ENCODE measurements around the gene TPCN1. TPM values are rescaled to one million over a fixed set of nuclear protein-coding genes. Genes with fewer than 3 reads are reported as not detected.

Gene TPCN1
- total RNA-seq, 3 donors from 2014 or later, result 89.9 to 133 (median 91.3) TPM

DNA sequence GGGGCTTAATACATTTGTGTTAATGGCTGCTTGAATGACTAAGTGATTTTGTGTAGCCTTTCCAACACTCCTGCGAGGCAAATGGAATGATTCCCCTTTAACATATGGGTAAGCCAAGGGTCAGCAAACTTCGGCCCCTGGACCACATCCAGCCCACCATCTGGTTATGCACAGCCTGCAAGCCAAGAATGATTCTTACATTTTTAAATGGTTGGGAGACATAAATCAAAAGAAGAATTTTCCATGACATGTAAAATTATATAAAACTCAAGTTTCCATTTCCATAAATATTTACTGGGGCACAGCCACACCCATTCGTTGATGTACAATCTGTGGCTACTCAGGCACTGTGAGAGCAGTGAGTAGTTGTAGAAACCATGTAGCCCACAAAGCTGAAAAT is 104.7 kb downstream of the TPCN1 start:
- H3K36me3 ChIP-seq (ENCODE audit: low read depth), result no peaks in the 10 kb centered on the region
- H3K4me1 ChIP-seq (ENCODE audit: low read depth), result peaks cover 3% of the 10 kb centered on the region
- ATAC-seq (peak; percentile 21), DNase-seq (peak in 2 of 3 donors; percentile 22 to 41)
- TF ChIP-seq, protein P1, sequence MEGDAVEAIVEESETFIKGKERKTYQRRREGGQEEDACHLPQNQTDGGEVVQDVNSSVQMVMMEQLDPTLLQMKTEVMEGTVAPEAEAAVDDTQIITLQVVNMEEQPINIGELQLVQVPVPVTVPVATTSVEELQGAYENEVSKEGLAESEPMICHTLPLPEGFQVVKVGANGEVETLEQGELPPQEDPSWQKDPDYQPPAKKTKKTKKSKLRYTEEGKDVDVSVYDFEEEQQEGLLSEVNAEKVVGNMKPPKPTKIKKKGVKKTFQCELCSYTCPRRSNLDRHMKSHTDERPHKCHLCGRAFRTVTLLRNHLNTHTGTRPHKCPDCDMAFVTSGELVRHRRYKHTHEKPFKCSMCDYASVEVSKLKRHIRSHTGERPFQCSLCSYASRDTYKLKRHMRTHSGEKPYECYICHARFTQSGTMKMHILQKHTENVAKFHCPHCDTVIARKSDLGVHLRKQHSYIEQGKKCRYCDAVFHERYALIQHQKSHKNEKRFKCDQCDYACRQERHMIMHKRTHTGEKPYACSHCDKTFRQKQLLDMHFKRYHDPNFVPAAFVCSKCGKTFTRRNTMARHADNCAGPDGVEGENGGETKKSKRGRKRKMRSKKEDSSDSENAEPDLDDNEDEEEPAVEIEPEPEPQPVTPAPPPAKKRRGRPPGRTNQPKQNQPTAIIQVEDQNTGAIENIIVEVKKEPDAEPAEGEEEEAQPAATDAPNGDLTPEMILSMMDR (IDR thresholded peaks at IDR 0.05), result no peak
- H3K9me3 ChIP-seq, result no peaks in the 10 kb centered on the region
- H3K4me3 ChIP-seq, result no peak overlapping the region
- intact Hi-C loops (cut with DNase I, micrococcal nuclease), result no loop called here

DNA sequence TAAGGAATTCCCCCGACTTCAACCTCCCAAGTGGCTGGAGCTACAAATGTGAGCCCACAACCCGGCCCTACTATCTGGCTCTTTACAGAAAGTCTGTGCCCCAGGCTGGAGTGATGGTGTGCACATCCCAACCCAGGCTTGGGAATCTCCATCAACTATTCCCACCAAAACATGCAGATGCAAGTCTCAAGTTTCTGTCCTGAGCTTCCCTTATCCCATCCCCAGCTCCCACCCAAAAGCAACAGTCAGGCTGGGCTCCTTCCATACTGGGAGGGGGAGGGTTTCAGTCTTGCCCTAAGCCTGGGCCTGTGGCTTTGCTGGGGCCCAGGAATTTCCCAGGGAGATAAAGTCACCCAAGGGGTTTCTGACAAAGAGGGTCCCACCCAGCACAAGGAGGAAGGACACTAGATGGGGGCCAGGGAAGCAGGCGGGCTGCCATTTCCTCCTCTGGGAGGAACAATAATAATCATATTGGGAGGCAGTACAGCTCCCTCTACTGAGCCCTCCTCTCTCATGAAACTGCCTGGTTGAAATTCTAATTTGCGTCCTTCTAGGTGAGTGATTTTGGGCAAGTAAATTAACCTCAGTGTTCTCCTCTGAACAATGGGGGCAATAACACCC is 105.6 kb downstream of the TPCN1 start:
- DNase-seq (no peak), ATAC-seq (no peak)
- no peak overlapping the region for H3K4me3 ChIP-seq
- no peaks in the 10 kb centered on the region for H3K9me3 ChIP-seq
- H3K4me1 ChIP-seq (ENCODE audit: low read depth), result peaks cover 3% of the 10 kb centered on the region
- H3K36me3 ChIP-seq (ENCODE audit: low read depth), result no peaks in the 10 kb centered on the region
- intact Hi-C loops (cut with DNase I, micrococcal nuclease), result no loop called here
- TF ChIP-seq, protein P1 (IDR thresholded peaks at IDR 0.05), result no peak

DNA sequence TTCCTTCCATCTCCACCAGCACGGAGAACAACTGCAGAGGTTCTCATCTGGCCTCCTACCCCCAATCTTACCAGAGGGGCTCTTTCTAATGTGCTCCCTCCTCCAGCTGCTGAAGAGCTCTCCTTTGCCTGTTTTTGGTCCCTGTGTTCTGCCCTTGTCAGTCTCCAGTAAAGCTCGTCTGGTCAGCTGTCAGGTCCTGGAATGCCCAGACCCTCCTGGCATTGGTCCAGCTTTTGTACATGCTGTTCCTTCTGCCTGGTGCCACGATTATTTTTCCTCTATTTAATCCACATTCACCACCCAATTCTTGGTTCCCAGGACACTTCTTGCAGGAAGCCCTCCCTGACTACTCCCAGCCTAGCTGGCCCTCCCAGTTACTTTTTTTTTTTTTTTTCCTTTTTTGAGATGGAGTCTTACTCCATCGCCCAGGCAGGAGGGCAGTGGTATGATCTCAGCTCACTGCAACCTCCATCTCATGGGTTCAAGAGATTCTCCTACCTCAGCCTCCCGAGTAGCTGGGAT is 107.2 kb downstream of the TPCN1 start:
- ATAC-seq, result no peak

DNA sequence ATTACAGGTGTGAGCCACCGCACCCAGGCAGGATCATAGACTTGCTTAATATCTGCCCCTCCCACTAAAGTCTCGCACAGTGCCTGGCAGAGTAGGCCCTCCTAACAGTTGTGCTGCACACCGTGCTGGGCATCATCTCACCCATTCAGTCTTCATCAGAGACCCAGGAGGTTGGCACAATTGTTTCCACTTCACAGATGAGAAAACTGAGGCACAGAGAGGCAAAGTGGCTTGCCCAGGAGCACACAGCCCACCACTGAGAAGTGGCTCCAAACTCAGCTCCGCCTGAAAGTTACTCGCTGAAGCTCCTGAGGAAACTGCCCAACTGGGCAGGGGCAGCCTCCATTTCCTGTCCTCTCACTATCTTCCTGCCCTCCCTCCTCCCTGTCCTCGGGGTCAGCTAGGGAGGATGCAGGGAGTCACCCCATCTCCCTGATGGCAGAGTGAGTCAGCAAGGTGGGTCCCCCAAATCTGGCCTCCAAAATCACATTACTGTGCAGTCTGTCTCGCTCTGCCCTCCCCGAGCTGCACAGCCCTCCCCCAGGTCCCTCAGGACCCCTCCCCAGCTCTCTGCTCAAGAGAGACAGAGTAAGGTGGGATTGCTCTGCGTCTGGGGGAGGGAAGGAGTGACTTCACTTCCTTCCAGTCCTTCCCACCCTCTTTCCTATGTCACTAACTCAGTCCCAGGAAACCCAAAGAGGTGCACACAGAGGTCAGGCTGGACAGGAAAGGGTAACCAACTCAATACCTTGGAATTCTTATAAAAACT is 107.9 kb downstream of the TPCN1 start:
- ATAC-seq, result no peak

More for the DNA sequence above, 107.2 kb downstream of the TPCN1 start:
- intact Hi-C loops (cut with DNase I, micrococcal nuclease), result no loop called here
- Histone ChIP-seq H3K4me1 (ENCODE audit: low read depth) (peaks cover 3% of the 10 kb centered on the region), H3K4me3 (no peak overlapping the region), H3K9me3 (no peaks in the 10 kb centered on the region), H3K36me3 (ENCODE audit: low read depth) (no peaks in the 10 kb centered on the region)
- TF ChIP-seq, protein P1 (IDR thresholded peaks at IDR 0.05), result no peak
- no peak for DNase-seq

DNA sequence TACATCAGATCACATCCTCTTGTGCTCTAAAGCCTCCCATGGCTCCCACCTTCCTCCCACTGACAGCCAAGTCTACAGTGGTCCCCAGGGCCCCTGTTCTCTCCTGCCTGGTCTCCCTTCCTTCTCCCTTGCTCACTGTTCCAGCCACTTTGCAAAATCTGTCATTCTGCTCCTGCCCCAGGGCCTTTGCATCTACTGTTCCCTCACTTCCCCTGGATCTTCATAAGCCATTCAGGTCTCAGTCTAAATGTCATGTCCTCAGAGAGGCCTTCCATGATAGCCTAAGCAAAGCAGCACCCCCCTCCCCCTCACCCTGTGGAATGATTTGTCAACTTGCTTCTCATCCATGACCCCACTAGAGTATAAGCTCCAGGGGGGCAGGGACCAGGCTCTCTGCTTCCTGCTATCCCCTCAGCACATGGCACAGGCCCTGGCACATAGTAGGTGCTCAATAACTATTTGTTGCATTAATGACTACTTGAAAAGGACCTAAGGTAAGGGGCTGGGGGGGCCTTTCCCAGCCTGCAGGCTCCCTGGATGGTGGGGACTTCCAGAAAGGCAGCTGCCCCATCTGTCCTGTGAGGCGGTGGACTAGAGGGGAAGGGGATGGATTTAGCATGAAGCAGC is 108.6 kb downstream of the TPCN1 start:
- H3K4me3 ChIP-seq, result no peak overlapping the region
- TF ChIP-seq, protein P1 (IDR thresholded peaks at IDR 0.05), result no peak
- DNase-seq (peak in 1 of 3 donors; percentile 18), ATAC-seq (no peak)
- no peaks in the 10 kb centered on the region for H3K9me3 ChIP-seq
- peaks cover 10% of the 10 kb centered on the region for H3K4me1 ChIP-seq (ENCODE audit: low read depth)
- no peaks in the 10 kb centered on the region for H3K36me3 ChIP-seq (ENCODE audit: low read depth)
- intact Hi-C loops (cut with DNase I, micrococcal nuclease), result no loop called here

More for the DNA sequence above, 107.9 kb downstream of the TPCN1 start:
- Histone ChIP-seq H3K36me3 (ENCODE audit: low read depth) (no peaks in the 10 kb centered on the region), H3K9me3 (no peaks in the 10 kb centered on the region), H3K4me1 (ENCODE audit: low read depth) (peaks cover 10% of the 10 kb centered on the region), H3K4me3 (no peak overlapping the region)
- TF ChIP-seq, protein P1 (IDR thresholded peaks at IDR 0.05), result no peak
- intact Hi-C loops (cut with DNase I, micrococcal nuclease), result no loop called here
- DNase-seq, result peak in 1 of 3 donors; percentile 17

Data from mucosa of descending colon (tissue), 3 donors.